ENCODE results near the gene APBB2. TPM values are rescaled to one million over a fixed set of nuclear protein-coding genes. Genes with fewer than 3 reads are reported as not detected.

APBB2 gene
- total RNA-seq, 2 experiments from 2014 or later, result 1.3 to 1.5 TPM

- POLR2A ChIA-PET, result no interaction called here
- CTCF ChIA-PET, result no interaction called here
- intact Hi-C loops (cut with DNase I, micrococcal nuclease), result no loop called here
- no peaks in the 10 kb centered on the region for H3K4me1 Mint-ChIP-seq
- DNase-seq, result no peak
- H3K4me3 Mint-ChIP-seq, result no peak overlapping the region
- H3K27me3 Mint-ChIP-seq, result peaks cover 3% of the 10 kb centered on the region
- peaks cover 14% of the 10 kb centered on the region for H3K9me3 Mint-ChIP-seq (ENCODE audit: low read depth)
- no peaks in the 10 kb centered on the region for H3K36me3 Mint-ChIP-seq (ENCODE audit: low read depth)
- no peak overlapping the region for H3K27ac Mint-ChIP-seq
- ATAC-seq, result no peak
These were observed 170.2 kb downstream of the APBB2 start for GRCh38 chr4:41044165-41044564.

DNA sequence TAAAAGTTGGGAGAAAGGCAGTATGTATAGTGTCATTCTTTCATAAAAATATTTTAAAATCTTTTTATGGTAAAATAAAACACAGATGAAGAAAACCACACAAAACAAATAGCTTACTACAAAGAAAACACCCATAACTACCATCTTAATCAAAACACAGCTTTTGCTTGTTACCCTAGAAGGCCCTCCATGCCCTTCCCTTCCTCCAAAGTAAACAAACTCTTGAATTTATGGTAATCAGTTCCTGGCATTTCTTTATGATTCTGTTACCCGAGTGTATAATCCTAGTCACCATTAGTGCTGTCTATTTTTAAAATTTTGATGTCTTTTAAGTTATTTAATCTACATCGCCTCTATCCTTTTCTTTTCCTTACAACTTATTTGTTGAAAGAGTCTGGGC lies 170.9 kb downstream of the APBB2 start:
- ChIA-PET POLR2A (no interaction called here), CTCF (no interaction called here)
- intact Hi-C loops (cut with DNase I, micrococcal nuclease), result no loop called here
- H3K27me3 Mint-ChIP-seq, result peaks cover 4% of the 10 kb centered on the region
- no peak overlapping the region for H3K4me3 Mint-ChIP-seq
- no peaks in the 10 kb centered on the region for H3K36me3 Mint-ChIP-seq (ENCODE audit: low read depth)
- ATAC-seq (no peak), DNase-seq (no peak)
- no peak overlapping the region for H3K27ac Mint-ChIP-seq
- H3K9me3 Mint-ChIP-seq (ENCODE audit: low read depth), result peaks cover 12% of the 10 kb centered on the region
- no peaks in the 10 kb centered on the region for H3K4me1 Mint-ChIP-seq

GRCh38 chr4:41041551-41041950 lies 172.8 kb downstream of the APBB2 start:
- Mint-ChIP-seq H3K27me3 (peaks cover 7% of the 10 kb centered on the region), H3K4me1 (no peaks in the 10 kb centered on the region), H3K4me3 (no peak overlapping the region), H3K9me3 (ENCODE audit: low read depth) (peaks cover 12% of the 10 kb centered on the region), H3K27ac (no peak overlapping the region), H3K36me3 (ENCODE audit: low read depth) (no peaks in the 10 kb centered on the region)
- DNase-seq (no peak), ATAC-seq (no peak)
- intact Hi-C loops (cut with DNase I, micrococcal nuclease), result no loop called here
- ChIA-PET CTCF (interaction anchor here (1.1 kb wide), 1 partner anchor 15 kb away, joined by 3 read pairs; no protein-coding TSS in a partner anchor), POLR2A (no interaction called here)

DNA sequence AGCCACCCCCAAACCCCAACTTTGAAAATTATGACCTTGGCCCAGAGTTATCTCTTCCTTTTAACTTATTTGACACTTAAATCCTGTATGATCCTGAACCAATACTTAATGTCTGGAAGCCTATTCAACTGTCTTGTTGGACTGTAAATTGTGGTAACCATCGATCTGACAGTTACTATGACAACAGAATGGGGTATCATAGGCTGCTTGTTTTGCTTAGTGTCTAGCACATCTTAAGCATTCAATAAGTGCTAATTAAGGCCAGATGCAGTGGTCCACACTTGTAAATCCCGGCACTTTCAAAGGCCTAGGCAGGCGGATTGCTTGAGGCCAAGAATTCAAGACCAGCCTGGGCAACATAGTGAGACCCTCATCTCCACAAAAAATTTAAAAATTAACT lies 175.0 kb downstream of the APBB2 start:
- H3K9me3 Mint-ChIP-seq (ENCODE audit: low read depth), result peaks cover 1% of the 10 kb centered on the region
- H3K36me3 Mint-ChIP-seq (ENCODE audit: low read depth), result no peaks in the 10 kb centered on the region
- no peak overlapping the region for H3K4me3 Mint-ChIP-seq
- no peaks in the 10 kb centered on the region for H3K4me1 Mint-ChIP-seq
- no peak for DNase-seq
- no peak overlapping the region for H3K27ac Mint-ChIP-seq
- intact Hi-C loops (cut with DNase I, micrococcal nuclease), result no loop called here
- ChIA-PET POLR2A (no interaction called here), CTCF (interaction anchor here (1.0 kb wide), 1 partner anchor 143 kb away, joined by 3 read pairs; no protein-coding TSS in a partner anchor)
- no peak for ATAC-seq
- peaks cover 8% of the 10 kb centered on the region for H3K27me3 Mint-ChIP-seq

- no peaks in the 10 kb centered on the region for H3K9me3 Mint-ChIP-seq (ENCODE audit: low read depth)
- POLR2A ChIA-PET, result no interaction called here
- H3K27ac Mint-ChIP-seq, result no peak overlapping the region
- H3K36me3 Mint-ChIP-seq (ENCODE audit: low read depth), result no peaks in the 10 kb centered on the region
- CTCF ChIA-PET, result interaction anchor here (1.0 kb wide), 1 partner anchor 142 kb away, joined by 3 read pairs; no protein-coding TSS in a partner anchor
- intact Hi-C loops (cut with DNase I, micrococcal nuclease), result no loop called here
- H3K27me3 Mint-ChIP-seq, result peaks cover 8% of the 10 kb centered on the region
- H3K4me3 Mint-ChIP-seq, result no peak overlapping the region
- no peak for DNase-seq
- H3K4me1 Mint-ChIP-seq, result no peaks in the 10 kb centered on the region
- no peak for ATAC-seq
These were observed 176.0 kb downstream of the APBB2 start for GRCh38 chr4:41038304-41038703.

DNA sequence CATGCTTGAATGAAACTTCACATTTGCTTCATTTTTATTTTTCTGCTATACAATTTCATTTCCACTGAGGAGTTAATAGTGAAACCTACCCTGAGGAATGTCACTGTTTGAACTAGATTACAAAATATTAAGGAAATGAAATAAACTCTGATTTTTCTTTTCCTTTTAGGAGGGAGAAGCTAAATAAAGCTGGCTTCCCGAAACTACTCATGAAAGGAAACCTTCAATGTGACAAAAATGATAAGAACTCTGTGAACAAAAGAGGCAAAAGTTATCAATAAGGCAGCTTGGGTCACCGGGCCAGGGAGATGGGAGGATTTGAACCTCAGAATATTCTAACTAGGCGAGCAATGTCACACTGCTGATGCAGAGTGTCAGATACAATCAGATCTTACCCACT lies 185.2 kb downstream of the APBB2 start:
- no peak overlapping the region for H3K27ac Mint-ChIP-seq

DNA sequence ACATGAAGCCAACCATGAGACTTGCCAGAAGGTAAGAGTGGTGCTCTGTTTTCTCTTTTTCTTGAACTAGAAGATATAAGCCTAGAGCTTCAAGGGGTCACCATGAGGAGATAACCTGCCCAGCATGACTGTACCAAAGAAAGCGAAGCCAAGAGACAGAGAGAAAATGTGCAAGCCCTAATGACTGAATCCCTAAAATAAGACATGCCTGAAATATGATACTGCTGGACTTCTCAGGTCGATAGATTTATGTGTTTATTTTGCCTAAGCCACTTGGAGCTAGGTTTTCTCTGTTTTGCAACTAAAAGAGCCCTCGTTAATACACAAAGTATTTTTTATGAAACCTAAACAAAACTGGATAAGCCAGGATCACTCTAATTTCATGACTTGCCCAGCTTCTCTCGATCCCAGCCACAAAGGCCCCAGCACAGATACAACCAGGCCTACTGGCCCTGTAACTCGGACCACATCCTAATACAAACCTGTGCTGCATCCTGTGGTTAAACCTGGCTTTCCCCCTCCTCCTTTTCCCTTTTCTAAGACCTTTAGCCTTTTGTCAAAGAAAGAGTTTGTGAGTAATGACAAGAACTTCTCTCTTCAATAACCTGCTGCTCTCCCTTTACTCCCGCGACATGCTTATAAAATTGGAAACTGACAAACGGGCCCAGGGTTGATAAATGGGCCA lies 185.8 kb downstream of the APBB2 start:
- H3K4me1 Mint-ChIP-seq, result no peaks in the 10 kb centered on the region
- H3K9me3 Mint-ChIP-seq (ENCODE audit: low read depth), result peaks cover 26% of the 10 kb centered on the region
- peaks cover 5% of the 10 kb centered on the region for H3K36me3 Mint-ChIP-seq (ENCODE audit: low read depth)
- intact Hi-C loops (cut with DNase I, micrococcal nuclease), result no loop called here
- H3K27me3 Mint-ChIP-seq, result no peaks in the 10 kb centered on the region
- POLR2A ChIA-PET, result no interaction called here
- no peak overlapping the region for H3K27ac Mint-ChIP-seq
- DNase-seq, result no peak
- H3K4me3 Mint-ChIP-seq, result no peak overlapping the region
- ATAC-seq, result no peak
- CTCF ChIA-PET, result interaction anchor here (0.7 kb wide), 1 partner anchor 277 kb away, joined by 3 read pairs; no protein-coding TSS in a partner anchor

More for the DNA sequence above, 185.2 kb downstream of the APBB2 start:
- Mint-ChIP-seq H3K36me3 (ENCODE audit: low read depth) (peaks cover 5% of the 10 kb centered on the region), H3K9me3 (ENCODE audit: low read depth) (peaks cover 21% of the 10 kb centered on the region), H3K27me3 (no peaks in the 10 kb centered on the region), H3K4me3 (no peak overlapping the region), H3K4me1 (no peaks in the 10 kb centered on the region)
- POLR2A ChIA-PET, result no interaction called here
- DNase-seq, result no peak
- CTCF ChIA-PET, result interaction anchor here (1.0 kb wide), 1 partner anchor 41 kb away, joined by 3 read pairs; no protein-coding TSS in a partner anchor
- ATAC-seq, result no peak
- intact Hi-C loops (cut with DNase I, micrococcal nuclease), result no loop called here

DNA sequence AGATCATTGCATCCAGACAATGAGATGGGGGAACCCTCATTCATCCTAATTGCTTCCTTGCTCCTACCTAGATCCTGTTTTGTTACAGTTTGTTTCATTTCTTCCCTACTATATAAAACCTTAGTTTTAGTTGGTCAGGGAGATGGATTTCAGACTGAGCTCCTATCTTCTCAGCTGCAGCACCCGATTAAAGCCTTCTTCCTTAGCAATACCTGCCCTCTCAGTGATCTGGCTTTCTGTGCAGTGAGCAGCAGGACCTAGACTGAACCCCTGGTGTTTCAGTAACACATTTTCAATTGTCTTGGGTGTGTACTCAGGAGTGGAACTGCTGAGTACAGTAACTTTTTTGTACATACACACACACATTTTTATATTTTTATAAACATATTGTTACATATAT lies 187.4 kb downstream of the APBB2 start:
- Mint-ChIP-seq H3K9me3 (ENCODE audit: low read depth) (peaks cover 30% of the 10 kb centered on the region), H3K27me3 (no peaks in the 10 kb centered on the region), H3K4me1 (no peaks in the 10 kb centered on the region), H3K36me3 (ENCODE audit: low read depth) (peaks cover 5% of the 10 kb centered on the region), H3K4me3 (no peak overlapping the region), H3K27ac (no peak overlapping the region)
- intact Hi-C loops (cut with DNase I, micrococcal nuclease), result no loop called here
- ChIA-PET POLR2A (interaction anchor here (0.7 kb wide), 1 partner anchor 108 kb away, joined by 5 read pairs; no protein-coding TSS in a partner anchor), CTCF (interaction anchor here (0.8 kb wide), 1 partner anchor 1050 kb away, joined by 4 read pairs; no protein-coding TSS in a partner anchor)
- ATAC-seq (no peak), DNase-seq (no peak)

DNA sequence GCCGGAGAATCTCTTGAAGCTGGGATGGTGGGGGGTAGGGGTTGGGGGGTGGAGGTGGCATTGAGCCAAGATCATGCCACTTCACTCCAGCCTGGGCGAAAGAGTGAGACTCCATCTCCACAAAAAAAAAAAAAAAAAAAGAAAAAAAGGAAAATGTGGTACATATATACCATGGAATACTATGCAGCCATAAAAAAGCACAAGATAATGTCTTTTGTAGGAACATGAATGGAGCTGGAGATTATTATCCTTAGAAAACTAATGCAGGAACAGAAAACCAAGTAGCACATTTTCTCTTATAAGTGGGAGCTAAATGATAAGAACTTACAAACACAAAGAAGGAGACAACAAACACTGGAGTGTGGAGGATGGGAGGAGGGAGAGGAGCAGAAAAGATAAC lies 188.5 kb downstream of the APBB2 start:
- Mint-ChIP-seq H3K4me1 (no peaks in the 10 kb centered on the region), H3K27ac (no peak overlapping the region), H3K9me3 (ENCODE audit: low read depth) (peaks cover 37% of the 10 kb centered on the region), H3K4me3 (no peak overlapping the region), H3K27me3 (no peaks in the 10 kb centered on the region), H3K36me3 (ENCODE audit: low read depth) (peaks cover 5% of the 10 kb centered on the region)
- POLR2A ChIA-PET, result no interaction called here
- ATAC-seq (no peak), DNase-seq (no peak)
- intact Hi-C loops (cut with DNase I, micrococcal nuclease), result no loop called here
- CTCF ChIA-PET, result no interaction called here

DNA sequence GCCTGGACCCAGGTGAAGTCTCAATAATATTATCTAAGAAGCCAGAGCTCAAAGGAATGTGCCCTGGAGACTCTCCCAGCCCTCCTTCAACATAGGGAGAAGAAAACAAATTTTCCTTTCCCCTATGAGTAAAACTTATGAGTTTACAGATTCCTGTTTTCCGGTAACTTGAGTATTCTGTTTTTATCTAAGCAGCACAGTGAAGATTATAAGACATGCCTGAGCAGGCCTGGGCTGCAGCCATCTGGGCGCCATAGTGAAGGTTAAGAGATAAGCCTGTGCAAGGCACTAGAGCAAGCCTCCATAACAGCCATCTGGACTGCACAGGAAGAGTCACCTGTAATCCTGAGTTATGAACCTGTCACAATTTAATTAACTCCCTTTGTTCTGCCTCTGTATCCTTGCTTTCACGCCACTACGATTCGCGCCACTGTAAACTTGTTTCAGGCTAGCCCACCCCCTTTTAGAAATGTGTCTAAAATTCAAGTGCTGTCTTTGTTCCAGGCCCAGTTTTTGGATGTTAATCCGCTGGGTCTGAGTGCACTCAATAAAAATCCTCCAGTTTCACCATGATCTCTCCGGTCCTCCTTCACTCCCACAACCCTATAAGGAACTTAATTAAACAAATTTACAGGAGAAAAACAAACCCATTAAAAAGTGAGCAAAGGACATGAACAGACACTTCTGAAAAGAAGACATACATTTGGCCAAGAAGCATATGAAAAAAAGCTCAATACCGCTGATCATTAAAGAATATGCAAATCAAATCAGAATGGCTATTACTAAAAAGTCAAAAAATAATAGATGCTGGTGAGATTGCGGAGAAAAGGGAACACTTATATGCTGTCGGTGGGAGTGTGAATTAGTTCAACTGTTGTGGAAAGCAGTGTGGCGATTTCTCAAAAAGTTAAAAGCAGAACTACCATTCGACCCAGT lies 189.5 kb downstream of the APBB2 start:
- Mint-ChIP-seq H3K27me3 (no peaks in the 10 kb centered on the region), H3K36me3 (ENCODE audit: low read depth) (peaks cover 5% of the 10 kb centered on the region), H3K4me1 (no peaks in the 10 kb centered on the region), H3K27ac (no peak overlapping the region), H3K4me3 (no peak overlapping the region), H3K9me3 (ENCODE audit: low read depth) (peaks cover 39% of the 10 kb centered on the region)
- intact Hi-C loops (cut with DNase I, micrococcal nuclease), result no loop called here
- ATAC-seq, result no peak
- CTCF ChIA-PET, result no interaction called here
- POLR2A ChIA-PET, result no interaction called here
- no peak for DNase-seq

DNA sequence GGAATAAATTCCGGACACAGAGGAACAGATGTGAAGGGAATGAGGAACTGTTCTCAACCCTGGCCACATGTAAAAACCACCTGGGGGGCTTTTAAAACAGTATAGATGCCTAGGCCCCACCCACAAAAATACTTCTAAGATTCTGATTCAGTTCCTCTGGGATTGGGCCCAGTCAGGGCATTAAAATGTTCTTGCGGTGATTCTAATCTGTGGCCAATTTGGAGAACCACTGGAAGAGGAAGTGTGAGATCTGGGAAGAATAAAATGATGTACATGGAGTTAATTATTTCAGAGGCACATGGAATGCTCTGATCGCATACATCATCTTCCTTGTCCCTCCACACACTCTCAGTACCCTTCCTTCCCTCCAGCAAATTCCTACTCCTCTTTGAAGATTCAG lies 192.2 kb downstream of the APBB2 start:
- no peak overlapping the region for H3K4me3 Mint-ChIP-seq
- no peaks in the 10 kb centered on the region for H3K27me3 Mint-ChIP-seq
- CTCF ChIA-PET, result no interaction called here
- intact Hi-C loops (cut with DNase I, micrococcal nuclease), result no loop called here
- H3K36me3 Mint-ChIP-seq (ENCODE audit: low read depth), result peaks cover 5% of the 10 kb centered on the region
- ATAC-seq (no peak), DNase-seq (no peak)
- no peaks in the 10 kb centered on the region for H3K4me1 Mint-ChIP-seq
- H3K9me3 Mint-ChIP-seq (ENCODE audit: low read depth), result peaks cover 36% of the 10 kb centered on the region
- no peak overlapping the region for H3K27ac Mint-ChIP-seq
- POLR2A ChIA-PET, result no interaction called here

All from activated CD4-positive, alpha-beta T cell treated with anti-CD3 and anti-CD28 coated beads for 36 hours (primary cell).